ENCODE data around the gene TADA2B. TPM values are rescaled to one million over a fixed set of nuclear protein-coding genes. Genes with fewer than 3 reads are reported as not detected.
"Not testable (repeated sequence)": the region's sequence is repeated elsewhere in the genome, so short reads cannot be mapped to it uniquely, and the experiment has no call there.

TADA2B gene
- total RNA-seq, 4 donors from 2014 or later = 17.9 to 34.1 (median 26.6) TPM

DNA sequence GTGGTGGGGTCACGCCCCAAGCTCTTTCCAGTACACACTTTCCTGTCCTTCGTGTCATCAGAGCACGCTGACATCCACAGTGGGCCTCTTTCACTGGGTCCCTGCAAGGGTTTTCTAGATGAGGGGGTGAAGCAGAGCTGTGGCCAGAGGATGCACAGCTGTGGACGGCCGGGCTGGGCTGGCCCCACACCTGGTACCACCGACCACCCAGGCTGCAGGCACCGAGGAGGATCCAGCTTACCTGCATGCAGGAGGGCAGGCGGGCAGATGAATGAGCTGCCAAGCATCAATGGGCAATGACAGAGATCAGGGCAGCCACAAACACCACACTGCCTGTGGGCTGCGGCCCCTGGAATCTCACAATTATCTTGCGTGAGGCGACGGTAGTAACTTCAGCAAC, 34.2 kb downstream of the TADA2B start:
- 89 to 97% methylated on average over 12 of the region's 12 CpGs for WGBS, 2 donors
- H3K9me3 ChIP-seq = no peaks in the 10 kb centered on the region
- DNase-seq = no peak
- TF ChIP-seq, protein P1, sequence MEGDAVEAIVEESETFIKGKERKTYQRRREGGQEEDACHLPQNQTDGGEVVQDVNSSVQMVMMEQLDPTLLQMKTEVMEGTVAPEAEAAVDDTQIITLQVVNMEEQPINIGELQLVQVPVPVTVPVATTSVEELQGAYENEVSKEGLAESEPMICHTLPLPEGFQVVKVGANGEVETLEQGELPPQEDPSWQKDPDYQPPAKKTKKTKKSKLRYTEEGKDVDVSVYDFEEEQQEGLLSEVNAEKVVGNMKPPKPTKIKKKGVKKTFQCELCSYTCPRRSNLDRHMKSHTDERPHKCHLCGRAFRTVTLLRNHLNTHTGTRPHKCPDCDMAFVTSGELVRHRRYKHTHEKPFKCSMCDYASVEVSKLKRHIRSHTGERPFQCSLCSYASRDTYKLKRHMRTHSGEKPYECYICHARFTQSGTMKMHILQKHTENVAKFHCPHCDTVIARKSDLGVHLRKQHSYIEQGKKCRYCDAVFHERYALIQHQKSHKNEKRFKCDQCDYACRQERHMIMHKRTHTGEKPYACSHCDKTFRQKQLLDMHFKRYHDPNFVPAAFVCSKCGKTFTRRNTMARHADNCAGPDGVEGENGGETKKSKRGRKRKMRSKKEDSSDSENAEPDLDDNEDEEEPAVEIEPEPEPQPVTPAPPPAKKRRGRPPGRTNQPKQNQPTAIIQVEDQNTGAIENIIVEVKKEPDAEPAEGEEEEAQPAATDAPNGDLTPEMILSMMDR (IDR thresholded peaks at IDR 0.05) = no peak
- TF ChIP-seq POLR2A (IDR thresholded peaks at IDR 0.05) = no peak
- no peak overlapping the region for H3K4me3 ChIP-seq (replicated peaks in 1 of 3)
- H3K4me1 ChIP-seq = no peaks in the 10 kb centered on the region
- H3K27ac ChIP-seq = no peak overlapping the region
- H3K36me3 ChIP-seq = no peaks in the 10 kb centered on the region
- intact Hi-C loops (cut with DNase I) = loop anchor here (10.0 kb wide), 1 partner anchor 173 kb away; the partner anchor contains the start of gene TBC1D14
- H3K27me3 ChIP-seq = no peaks in the 10 kb centered on the region

DNA sequence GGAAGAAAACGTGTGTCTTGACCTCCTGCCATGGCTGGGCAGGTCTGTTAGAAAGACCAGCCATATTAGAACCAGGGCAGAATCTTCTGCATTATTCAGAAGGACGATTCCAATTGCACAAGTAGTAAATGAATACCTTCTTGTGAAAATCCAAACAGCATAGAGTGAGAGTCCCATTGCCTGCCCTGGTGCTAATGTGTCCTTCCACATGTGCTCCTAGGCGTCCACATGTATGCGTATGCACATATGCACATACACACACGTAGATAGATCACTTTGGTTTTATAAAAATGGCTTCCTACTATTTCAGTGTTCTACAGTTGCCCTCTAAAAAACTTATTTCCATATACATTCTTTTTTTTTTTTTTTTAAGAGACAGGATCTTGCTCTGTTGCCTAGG, 34.9 kb downstream of the TADA2B start:
- 88 to 89% methylated on average over 5 of the region's 5 CpGs for WGBS, 2 donors
- intact Hi-C loops (cut with DNase I) = loop anchor here (10.0 kb wide), 1 partner anchor 173 kb away; the partner anchor contains the start of gene TBC1D14

DNA sequence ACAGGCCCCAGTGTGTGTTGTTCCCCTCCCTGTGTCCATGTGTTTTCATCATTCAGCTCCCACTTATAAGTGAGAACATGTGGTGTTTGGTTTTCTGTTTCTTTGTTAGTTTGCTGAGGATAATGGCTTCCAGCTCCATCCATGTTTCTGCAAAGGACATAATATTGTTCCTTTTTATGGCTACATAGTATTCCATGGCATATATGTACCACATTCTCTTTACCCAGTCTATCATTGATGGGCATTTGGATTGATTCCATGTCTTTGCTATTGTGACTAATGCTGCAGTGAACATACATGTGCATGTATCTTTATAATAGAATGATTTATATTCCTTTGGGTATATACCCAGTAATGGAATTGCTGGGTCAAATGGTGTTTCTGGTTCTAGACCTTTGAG, 36.3 kb downstream of the TADA2B start:
- H3K36me3 ChIP-seq; H3K4me3 ChIP-seq (replicated peaks in 1 of 3); H3K27me3 ChIP-seq; H3K4me1 ChIP-seq; DNase-seq; H3K27ac ChIP-seq; H3K9me3 ChIP-seq: not testable (repeated sequence)
- intact Hi-C loops (cut with DNase I) = loop anchor here (10.0 kb wide), 1 partner anchor 175 kb away; the partner anchor contains the start of gene TBC1D14

More for the DNA sequence above, 34.9 kb downstream of the TADA2B start:
- TF ChIP-seq, protein P1 (IDR thresholded peaks at IDR 0.05) = no peak
- TF ChIP-seq POLR2A (IDR thresholded peaks at IDR 0.05) = no peak
- Histone ChIP-seq H3K4me1 (no peaks in the 10 kb centered on the region), H3K27me3 (no peaks in the 10 kb centered on the region), H3K9me3 (no peaks in the 10 kb centered on the region), H3K27ac (no peak overlapping the region), H3K4me3 (replicated peaks in 1 of 3) (no peak overlapping the region), H3K36me3 (no peaks in the 10 kb centered on the region)
- DNase-seq = no peak

DNA sequence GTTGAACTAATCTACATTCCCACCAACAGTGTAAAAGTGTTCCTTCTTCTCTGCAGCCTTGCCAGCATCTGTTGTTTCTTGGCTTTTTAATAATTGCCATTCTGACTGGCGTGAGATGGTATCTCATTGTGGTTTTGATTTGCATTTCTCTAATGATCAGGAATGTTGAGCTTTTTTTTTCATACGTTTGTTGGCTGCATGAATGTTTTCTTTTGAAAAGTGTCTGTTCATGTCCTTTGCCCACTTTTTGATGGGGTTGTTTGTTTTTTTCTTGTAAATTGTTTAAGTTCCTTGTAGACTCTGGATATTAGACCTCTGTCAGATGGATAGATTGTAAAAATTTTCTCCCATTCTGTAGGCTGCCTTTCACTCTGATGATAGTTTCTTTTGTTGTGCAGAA, 36.7 kb downstream of the TADA2B start:
- intact Hi-C loops (cut with DNase I) = loop anchor here (10.0 kb wide), 1 partner anchor 175 kb away; the partner anchor contains the start of gene TBC1D14
- not testable (repeated sequence) for DNase-seq, H3K4me1 ChIP-seq

DNA sequence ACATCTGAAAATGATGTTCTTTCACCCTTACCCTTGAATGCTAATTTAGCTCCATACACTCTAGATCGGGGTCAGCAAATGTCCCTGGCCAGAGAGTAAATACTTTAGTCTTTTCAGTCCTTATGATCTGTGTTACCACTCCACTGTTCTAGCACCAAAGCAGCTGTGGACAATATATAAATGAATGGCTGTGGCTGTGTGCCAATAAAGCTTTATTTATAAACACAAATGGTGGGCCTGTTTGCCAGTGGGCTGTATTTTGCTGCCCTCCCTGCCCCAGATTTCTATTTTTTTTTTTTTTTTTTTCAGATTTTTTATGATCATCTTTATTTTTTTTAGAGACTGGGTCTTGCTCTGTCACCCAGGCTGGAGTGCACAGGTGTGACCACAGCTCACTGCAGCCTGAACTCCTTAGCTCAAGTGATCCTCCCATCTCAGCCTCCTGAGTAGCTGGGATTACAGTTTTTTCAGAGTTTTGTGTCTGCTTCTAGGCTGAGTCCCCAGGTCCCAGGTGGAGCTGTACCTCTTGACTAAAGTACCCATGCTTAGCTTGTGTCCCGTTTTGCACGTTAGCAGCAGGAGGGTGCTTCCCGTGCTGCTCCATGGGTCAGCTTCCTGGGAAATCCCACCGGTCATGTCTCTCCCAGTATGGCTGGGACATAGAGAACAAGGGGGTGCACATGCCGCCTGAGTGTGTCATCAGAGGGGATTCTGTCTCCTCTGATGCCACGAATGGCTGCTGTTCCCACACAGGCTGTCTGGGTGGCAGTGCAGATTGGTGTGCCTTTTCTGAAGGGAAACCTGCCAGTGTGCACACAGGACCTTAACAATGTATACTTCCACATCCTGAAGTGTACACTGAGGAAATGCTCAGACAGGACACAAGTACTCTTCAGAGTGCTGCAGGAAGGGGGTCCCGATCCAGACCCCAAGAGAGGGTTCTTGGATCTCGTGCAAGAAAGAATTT, 40.7 kb downstream of the TADA2B start:
- H3K4me3 ChIP-seq (replicated peaks in 1 of 3) = no peak overlapping the region
- no peaks in the 10 kb centered on the region for H3K36me3 ChIP-seq
- WGBS, 2 donors = 48 to 51% methylated on average over 6 to 7 of the region's 9 CpGs
- no peak overlapping the region for H3K27ac ChIP-seq
- TF ChIP-seq POLR2A (IDR thresholded peaks at IDR 0.05) = no peak
- TF ChIP-seq, protein P1 (IDR thresholded peaks at IDR 0.05) = no peak
- DNase-seq = no peak
- intact Hi-C loops (cut with DNase I) = no loop called here
- H3K4me1 ChIP-seq = no peaks in the 10 kb centered on the region
- H3K9me3 ChIP-seq = no peaks in the 10 kb centered on the region
- no peaks in the 10 kb centered on the region for H3K27me3 ChIP-seq

More for the DNA sequence above, 36.7 kb downstream of the TADA2B start:
- not testable (repeated sequence) for H3K36me3 ChIP-seq; H3K4me3 ChIP-seq (replicated peaks in 1 of 3); H3K27ac ChIP-seq; H3K27me3 ChIP-seq; H3K9me3 ChIP-seq
- 81 to 86% methylated on average over 2 of the region's 2 CpGs for WGBS, 2 donors

DNA sequence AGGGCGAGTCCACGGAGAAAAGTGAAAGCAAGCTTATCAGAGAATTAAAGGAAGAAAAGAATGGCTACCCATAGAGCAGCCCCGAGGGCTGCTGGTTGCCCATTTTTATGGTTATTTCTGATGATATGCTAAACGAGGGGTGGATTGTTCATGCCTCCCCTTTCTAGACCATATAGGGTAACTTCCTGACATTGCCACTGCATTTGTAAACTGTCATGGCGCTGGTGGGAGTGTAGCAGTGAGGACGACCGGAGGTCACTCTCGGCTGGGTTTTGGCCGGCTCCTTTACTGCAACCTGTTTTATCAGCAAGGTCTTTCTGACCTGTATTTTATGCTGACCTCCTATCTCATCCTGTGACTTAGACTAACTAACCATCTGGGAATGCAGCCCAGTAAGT, 41.4 kb downstream of the TADA2B start:
- WGBS, 2 donors = 47 to 56% methylated on average over 9 of the region's 9 CpGs
- DNase-seq; H3K36me3 ChIP-seq; H3K4me3 ChIP-seq (replicated peaks in 1 of 3); H3K27me3 ChIP-seq; H3K9me3 ChIP-seq; H3K4me1 ChIP-seq; H3K27ac ChIP-seq; intact Hi-C loops (cut with DNase I): not testable (repeated sequence)
